HG03378 (cell line): ENCODE measurements around the gene FOXO1.

ENCODE experiments used
- ATAC-seq: cut with Tn5 transposase; IDR thresholded peaks from one replicate; pipeline ENCODE4 v1.9.1; 2021; ENCODE audit warnings: mild to moderate bottlenecking, moderate library complexity; ENCODE audit not compliant: unreplicated experiment

The FOXO1 gene

DNA sequence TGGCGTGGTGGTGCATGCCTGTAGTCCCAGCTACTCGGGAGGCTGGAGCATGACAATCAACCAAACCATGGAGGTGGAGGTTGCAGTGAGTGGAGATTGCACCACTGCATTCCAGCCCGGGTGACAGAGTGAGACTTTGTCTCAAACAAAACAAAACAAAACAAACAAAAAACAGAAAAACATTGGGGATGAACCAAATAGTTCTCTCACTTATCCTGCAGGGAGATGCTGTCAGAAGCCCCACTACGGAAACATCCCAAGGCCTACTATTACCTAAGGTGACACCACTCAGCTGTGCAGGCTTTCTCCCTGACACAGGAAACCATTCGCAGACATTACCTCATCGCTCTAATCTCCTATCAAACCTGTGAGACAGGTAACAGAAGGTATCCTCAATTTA lies 113.5 kb downstream of the FOXO1 start:
- ATAC-seq: no peak

GRCh38 chr13:40550130-40550529 lies 116.3 kb downstream of the FOXO1 start:
- no peak for ATAC-seq

DNA sequence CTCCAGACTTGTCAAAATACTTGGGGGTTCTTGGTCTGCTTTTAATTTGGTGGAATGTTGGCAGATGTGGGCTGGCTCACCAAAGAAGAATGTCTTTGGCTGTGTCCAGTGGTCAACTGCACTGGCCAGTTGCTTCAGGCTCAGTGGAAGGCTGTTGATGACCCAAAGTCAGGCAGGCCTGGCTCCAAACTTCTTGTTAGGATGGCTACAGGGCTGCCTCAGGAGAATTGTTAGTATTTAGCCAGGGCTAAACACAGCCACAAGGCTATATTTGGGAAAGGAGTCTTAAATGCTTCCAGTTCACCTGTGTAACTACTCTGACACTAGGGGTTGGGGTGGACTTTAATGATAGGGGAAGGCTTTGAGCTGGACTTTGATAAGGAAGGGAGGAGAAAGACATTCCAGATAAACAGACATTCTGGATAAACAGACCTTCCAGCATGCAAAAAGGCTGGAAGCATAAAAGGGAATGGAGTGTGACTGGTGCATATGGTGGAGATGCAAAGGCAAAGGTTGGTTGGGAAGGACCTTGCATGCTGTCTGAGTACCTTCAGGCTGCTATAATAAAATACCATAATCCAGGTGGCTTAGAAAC lies 116.8 kb downstream of the FOXO1 start:
- no peak for ATAC-seq

DNA sequence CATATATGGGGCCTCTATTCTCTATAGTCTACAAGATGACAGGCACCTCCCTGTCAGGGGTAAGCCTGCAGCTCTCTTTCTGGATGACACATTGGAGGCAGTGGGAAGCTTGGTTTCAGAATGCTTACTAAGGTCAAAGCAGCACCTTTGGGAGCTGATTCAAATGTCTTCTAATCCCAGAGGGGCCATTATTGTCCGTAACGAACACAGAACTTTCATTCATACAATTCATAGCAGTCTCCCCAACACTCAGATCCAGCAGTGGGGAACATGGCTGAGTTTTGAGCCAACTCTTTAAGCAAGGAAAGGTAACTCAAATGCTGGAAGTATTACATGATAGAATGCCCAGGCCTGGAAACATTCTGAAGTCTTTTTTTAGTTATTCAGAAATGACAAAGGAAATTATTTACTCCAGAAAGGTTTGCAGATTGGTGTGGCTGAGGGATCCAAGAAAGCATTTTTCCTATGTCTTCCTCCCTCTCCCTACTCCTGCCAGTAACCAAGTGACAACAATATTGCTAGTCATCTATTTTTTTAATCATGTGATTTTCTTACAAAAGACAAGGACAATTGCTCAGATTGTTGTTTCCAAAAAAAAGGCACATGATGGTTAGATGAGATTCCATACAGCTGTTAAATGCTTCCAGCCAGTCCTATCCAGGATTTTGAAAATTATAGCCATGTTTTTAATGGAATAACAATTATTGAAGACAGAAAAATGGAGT lies 118.7 kb downstream of the FOXO1 start:
- no peak for ATAC-seq

DNA sequence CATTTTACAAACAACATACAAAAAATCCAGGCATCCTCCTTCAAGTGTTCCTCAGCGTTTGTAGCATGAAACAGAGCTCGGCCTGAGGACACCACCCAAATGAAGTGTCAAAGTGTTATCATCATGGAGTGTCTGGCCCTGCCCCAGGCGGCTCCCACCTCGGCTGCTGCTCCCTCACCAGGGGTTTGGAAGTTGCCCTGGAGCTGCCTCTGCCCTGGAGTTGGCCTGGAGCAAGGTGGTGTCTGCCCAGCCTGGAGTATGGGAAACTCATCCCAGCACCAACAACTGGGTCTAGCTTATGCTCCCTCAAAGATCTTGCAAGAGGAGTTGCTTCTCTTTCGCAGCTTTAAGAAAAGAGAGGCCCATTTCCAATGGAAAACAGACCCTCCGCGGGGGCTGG lies 120.4 kb downstream of the FOXO1 start:
- no peak for ATAC-seq

DNA sequence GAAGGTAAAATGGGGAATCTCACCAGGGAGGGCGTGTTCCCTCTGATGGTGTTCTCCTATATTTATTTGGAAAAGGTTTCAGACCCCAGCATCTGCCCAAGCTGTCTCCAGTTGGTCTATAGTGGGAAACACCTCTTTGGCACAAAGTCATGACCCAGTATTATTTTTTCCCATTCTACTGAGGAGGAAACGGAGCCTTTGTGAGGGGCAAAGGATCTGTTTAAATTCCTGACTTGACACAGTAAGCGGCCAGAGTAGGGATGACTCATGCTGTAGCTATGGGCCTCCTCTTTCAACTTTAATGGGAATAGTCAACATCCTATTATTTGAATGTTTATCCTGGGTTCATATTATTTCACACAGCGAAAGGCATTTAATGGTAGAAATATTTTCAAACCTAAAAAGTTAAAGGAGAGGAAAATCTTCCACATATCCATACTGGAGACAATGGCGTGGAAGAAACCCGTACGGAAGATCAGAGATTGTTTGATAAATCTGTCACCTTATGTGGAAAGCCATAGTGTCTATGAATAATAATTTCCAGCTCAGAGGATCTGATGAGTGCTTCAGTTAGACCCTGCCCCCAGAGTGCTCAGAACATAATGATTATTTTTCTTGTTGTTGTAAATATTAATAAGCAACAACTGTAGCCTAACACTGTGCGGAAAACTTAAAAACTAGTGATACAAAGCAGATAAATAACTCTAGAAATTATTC lies 126.0 kb downstream of the FOXO1 start:
- no peak for ATAC-seq

DNA sequence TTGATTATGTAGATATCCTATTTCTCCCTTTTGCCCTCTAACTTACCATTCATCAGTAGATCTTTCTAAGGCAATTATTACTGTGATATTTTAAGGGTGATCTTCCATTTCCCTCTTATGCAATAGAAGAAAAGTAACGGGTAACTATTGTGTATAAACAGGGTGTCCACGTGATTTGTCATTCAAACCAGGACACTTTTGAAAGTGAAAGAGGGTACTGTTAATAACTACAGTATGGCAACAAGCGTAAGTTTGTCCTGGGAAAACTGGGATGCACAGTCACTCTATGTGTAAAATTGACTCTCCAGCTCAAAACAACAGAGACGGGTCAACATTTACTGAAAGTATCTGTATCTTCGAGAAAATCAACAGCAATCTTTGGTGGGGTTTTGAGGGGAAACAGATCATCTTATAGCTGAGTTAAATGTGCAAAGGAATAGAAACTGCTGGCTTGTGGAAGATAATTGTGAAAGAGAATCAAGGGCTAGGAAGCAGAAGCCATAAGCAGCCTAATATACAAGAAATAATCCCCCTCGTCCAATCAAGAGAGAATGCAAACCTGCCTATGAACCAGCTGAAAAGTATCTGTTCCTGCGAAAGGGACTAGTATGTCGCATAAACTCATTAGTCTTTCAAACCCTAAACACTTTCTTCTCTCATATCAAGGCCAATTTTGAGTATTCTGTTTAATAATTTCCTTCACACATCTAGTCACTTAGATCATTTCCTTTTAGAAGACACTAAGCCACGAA lies 126.7 kb downstream of the FOXO1 start:
- no peak for ATAC-seq

DNA sequence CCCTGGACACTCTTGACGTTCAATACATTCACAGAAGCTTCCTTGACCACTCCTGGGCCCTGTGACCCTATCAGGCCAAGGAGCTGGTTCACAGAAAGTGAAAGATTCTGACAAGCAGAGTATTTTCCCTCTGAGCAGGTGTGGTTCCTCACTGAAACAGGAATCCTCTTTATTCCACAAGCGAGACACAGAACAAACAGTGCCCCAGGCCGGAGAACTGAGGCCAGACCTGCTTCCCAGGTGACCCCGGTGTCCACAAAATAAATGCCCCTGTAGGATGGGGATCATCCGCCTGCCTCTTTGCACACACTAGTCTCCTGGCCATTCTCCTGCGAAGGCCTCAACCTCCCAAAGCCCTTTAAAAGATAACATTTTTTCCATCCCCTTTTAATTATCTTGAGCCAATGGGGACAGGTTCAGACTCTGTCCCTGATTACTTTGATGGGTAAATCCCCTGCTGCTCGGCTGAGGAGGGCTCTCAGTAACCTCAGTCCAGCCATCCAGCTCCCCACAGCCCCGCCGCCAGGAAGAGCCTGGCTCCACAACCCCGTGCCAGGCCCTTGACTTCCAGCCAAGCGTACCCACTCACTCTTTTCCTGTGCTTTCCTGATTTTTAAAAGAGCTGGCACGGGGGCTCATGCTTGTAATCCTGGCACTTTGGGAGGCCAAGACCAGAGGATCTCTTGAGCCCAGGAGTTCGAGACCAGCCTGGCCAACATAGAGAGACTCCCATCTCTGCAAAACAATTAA lies 129.1 kb downstream of the FOXO1 start:
- no peak for ATAC-seq

- no peak for ATAC-seq
Observed at GRCh38 chr13:40536443-40537113, 129.9 kb downstream of the FOXO1 start.

DNA sequence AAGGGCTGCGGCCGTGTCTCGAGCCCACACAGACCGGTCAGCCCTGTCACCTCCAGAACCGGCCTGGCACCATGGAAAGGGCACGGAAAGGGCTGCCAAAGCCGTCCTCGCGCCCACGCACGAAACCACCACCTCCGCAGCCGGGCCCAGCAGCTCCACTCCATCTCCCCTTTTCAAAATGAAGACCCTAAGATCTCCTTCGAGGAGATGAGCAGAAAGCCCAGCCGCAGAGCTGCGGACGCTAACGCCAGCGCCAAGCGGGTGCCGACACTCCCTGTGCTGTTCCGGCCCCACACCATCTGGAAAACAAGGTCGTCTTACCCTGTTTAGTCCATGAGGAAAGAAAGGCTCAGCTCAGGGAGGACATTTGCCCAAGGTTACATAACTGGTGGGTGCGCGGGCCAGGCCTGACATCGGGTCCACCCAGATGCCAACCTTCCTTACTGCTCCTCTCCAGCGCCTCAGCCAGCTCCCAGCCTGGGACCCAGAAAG lies 131.1 kb downstream of the FOXO1 start:
- ATAC-seq: no peak

DNA sequence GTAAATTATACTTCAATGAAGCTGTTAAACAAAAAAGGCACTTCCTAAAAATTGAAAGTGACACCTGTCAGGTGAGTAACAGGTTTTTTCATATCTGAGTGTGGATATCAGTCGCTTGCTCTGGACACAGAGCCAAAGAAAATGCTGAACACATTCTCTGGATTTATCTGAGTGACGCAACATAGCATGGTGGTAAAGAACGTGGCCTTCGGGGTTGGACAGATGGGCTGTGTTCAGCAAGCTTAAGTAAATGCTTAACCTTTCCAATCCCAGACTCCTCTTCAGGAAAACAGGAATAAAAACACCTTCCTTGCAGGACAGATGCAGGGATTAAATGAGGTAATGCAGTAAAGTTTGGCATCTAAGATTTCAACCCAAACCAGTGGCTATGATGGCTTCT lies 132.0 kb downstream of the FOXO1 start:
- no peak for ATAC-seq

- ATAC-seq: no peak
Observed at GRCh38 chr13:40533072-40533471, 133.4 kb downstream of the FOXO1 start.

GRCh38 chr13:40530961-40531360 lies 135.5 kb downstream of the FOXO1 start:
- no peak for ATAC-seq

DNA sequence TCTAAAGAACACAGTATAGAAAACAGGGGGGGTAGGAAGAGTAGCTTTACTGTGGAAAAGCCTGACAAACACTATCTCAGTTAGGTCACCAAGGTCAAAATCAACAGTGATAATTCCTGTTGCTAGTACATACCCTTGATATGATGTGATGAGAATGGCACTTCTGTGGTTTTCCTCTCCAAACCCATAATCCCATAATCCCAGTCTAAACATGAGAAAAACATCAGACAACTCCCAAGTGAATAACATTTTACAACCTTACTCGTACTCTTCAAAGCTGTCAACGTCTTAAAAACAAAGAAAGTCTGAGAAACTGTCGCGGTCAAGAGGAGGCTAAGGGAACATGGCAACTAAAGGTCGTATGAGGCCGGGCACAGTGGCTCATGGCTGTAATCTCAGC lies 137.6 kb downstream of the FOXO1 start:
- no peak for ATAC-seq

- ATAC-seq: no peak
Observed at GRCh38 chr13:40527914-40528313, 138.5 kb downstream of the FOXO1 start.

- ATAC-seq: no peak
Observed at GRCh38 chr13:40522282-40522681, 144.2 kb downstream of the FOXO1 start.

DNA sequence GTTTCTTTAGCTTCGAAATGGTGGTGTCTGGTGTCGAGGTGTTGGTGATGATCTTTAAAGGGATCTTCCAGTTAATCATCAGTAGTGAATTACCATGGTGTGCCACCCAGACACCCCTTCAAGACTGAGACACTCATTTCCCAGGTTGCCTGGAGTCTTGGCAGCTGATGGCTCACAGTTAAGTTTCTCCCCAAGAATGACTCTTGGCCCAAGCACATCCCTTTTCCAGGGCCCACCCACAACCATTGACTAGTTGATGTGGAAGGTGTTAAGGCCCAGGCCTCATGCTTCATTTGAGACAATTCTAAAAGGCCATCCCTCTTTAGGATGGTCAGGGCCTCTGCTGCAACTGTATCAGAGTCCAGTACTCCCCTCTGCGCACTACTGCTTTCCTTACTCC lies 145.5 kb downstream of the FOXO1 start:
- no peak for ATAC-seq

GRCh38 chr13:40519637-40520036 lies 146.8 kb downstream of the FOXO1 start:
- ATAC-seq: no peak

DNA sequence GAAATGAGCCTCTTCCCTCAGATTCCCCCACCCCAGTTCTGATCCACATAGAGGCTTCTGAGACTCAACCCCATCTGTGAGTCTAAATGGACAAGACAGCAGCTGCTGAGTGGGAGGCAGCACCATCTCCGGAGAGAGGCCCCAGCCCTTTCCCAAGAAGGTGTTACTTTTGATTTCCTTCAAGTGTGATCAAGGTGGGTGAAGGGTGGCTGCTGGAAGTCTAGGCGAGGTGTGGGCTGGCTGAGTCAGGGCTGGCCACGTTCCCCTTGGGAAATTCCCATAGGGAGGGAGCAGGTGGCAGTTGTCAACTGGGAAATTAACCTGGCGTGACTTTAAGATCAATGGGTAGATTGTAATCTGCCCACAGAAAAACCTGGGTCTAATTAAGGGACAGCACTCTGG lies 148.0 kb downstream of the FOXO1 start:
- peak; percentile 39 for ATAC-seq
